Breast epithelium (tissue), 3 donors: ENCODE results near the gene FHL3.

Experiments used
- POLR2A ChIP-seq: fragments of 450-650 bp; IDR thresholded peaks from one replicate; pipeline ENCODE4 v1.6.1; 2016; ENCODE audit warnings: antibody characterized with exemption, mild to moderate bottlenecking, moderate library complexity
- POLR2AphosphoS5 ChIP-seq, 3 donors: sonication (generic); formaldehyde crosslinking; IDR thresholded peaks; one replicate each; pipeline ENCODE4 v1.6.1; 2017; ENCODE audit warnings: antibody characterized with exemption in 3 of 3
- TF ChIP-seq, protein P1 (sequence below), 3 donors: fragments of 450-650 bp; IDR thresholded peaks; one replicate each; pipeline ENCODE4 v1.5.1; 2016 to 2017; ENCODE audit warnings: antibody characterized with exemption in 3 of 3, mild to moderate bottlenecking in 3 of 3, moderate library complexity in 3 of 3

GRCh38 chr1:38046333-38046883, 41.1 kb upstream of the FHL3 start, which contains the start of gene POU3F1:
- TF ChIP-seq, protein P1, sequence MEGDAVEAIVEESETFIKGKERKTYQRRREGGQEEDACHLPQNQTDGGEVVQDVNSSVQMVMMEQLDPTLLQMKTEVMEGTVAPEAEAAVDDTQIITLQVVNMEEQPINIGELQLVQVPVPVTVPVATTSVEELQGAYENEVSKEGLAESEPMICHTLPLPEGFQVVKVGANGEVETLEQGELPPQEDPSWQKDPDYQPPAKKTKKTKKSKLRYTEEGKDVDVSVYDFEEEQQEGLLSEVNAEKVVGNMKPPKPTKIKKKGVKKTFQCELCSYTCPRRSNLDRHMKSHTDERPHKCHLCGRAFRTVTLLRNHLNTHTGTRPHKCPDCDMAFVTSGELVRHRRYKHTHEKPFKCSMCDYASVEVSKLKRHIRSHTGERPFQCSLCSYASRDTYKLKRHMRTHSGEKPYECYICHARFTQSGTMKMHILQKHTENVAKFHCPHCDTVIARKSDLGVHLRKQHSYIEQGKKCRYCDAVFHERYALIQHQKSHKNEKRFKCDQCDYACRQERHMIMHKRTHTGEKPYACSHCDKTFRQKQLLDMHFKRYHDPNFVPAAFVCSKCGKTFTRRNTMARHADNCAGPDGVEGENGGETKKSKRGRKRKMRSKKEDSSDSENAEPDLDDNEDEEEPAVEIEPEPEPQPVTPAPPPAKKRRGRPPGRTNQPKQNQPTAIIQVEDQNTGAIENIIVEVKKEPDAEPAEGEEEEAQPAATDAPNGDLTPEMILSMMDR (IDR thresholded peaks at IDR 0.05), result no peak
- TF ChIP-seq POLR2AphosphoS5 (IDR thresholded peaks at IDR 0.05) (no peak), POLR2A (no peak)
